GM21717 (cell line): ENCODE results near the gene ESYT2.
A peak's percentile ranks its signal among the peaks of the same experiment; 100 is the strongest.
"Not testable (repeated sequence)": the region's sequence is repeated elsewhere in the genome, so short reads cannot be mapped to it uniquely, and the experiment has no call there.

ENCODE experiments used
- ATAC-seq: cut with Tn5 transposase; IDR thresholded peaks from one replicate; pipeline ENCODE4 v1.9.1; 2021; ENCODE audit warnings: mild to moderate bottlenecking, moderate library complexity; ENCODE audit not compliant: unreplicated experiment

The ESYT2 gene

DNA sequence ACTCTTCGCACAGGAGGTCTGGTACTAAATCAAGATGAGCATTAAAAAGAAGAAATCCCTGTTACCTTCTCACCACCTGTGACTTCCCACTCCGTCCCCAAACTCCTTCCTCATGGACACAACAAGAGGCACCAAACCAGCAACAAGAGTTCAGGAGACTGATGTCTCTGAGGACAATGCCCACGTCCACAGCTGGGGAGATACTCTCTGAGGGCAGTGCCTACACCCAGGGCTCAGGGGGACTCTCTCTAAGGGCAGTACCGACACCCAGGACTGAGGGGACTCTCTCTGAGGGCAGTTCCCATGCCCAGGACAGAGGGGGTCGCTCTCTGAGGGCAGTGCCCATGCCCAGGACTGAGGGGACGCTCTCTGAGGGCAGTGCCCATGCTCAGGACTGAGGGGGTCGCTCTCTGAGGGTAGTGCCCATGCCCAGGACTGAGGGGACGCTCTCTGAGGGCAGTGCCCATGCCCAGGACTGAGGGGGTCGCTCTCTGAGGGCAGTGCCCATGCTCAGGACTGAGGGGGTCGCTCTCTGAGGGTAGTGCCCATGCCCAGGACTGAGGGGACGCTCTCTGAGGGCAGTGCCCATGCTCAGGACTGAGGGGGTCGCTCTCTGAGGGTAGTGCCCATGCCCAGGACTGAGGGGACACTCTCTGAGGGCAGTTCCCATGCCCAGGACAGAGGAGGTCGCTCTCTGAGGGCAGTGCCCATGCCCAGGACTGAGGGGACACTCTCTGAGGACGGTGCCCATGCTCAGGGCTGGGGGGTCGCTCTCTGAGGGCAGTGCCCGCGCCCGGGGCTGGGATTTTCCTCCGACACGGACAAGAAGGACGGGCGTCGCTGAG is 125.4 kb downstream of the ESYT2 start:
- not testable (repeated sequence) for ATAC-seq

DNA sequence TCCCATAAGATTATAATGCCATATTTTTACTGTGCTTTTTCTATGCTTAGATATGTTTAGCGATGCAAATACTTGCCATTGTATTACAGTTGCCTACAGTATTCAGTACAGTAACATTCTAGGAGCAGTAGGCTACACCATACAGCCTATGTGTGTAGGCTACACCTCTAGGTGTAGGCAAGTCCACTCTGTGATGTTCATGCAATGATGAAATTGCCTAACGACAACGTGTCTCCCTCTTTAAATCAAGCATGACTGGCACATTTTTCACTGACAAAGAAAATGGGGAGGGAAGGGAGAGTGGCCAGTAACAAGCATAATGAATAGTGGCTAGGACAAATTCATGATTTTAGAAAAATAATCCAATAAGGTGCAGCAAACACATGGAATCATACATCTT is 126.4 kb downstream of the ESYT2 start:
- no peak for ATAC-seq

DNA sequence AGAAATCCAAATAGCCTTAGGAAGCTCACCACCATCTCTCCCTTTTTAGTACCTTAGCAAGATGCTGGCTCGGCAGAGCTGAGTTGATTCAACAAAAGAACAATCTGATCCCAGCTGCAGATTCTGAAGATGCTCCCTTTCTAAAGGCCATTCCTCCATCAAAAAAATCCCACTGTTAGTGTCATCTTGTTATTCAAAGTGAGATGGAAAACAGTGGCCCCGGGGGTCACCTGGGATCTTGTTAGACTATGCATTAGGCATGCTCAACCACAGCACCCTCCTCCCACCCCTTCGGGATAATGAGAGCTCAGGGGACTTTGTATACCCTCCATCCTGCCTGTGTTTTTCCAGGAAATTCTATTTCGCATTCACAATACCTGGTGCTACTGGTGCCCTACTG is 127.1 kb downstream of the ESYT2 start:
- no peak for ATAC-seq

GRCh38 chr7:158700008-158700407 is 129.3 kb downstream of the ESYT2 start:
- ATAC-seq, result no peak

- ATAC-seq, result no peak
Observed at GRCh38 chr7:158699341-158699740, 130.0 kb downstream of the ESYT2 start.

DNA sequence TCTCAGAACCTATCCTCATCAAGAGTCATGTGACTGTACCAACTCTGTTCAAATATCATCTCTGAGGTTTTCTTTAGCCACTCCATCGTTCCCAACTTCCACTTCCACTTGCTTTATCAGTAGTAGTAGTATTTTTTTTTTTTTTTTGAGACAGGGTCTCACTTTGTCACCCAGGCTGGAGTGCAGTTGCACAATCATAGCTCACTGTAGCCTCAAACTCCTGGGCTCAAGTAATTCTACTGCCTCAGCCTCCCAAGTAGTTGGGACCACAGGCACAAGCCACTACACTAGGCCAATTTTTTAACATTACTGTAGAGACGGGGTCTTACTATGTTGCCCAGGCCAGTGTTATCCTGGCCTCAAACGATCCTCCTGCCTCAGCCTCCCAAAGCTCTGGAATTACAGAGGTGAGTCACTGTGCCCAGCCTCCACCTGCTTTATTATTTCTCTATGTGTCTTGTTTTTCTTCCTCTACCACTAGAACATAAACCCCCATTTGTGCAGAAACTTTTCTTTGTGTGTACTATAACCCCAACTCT is 130.6 kb downstream of the ESYT2 start:
- no peak for ATAC-seq

DNA sequence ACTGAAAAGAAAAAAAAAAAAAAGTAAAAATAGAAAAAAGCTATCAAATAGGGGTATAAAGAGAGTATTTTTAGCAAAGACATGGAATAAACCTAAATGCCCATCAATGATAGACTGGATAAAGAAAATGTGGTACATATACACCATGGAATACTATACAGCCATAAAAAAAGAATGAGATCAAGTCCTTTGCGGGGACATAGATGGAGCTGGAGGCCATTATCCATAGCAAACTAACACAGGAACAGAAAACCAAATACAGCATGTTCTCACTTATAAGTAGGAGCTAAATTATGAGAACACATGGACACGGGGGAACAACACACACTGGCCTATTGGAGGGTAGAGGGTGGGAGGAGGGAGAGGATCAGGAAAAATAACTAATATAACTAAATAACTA is 131.7 kb downstream of the ESYT2 start:
- ATAC-seq, result not testable (repeated sequence)

DNA sequence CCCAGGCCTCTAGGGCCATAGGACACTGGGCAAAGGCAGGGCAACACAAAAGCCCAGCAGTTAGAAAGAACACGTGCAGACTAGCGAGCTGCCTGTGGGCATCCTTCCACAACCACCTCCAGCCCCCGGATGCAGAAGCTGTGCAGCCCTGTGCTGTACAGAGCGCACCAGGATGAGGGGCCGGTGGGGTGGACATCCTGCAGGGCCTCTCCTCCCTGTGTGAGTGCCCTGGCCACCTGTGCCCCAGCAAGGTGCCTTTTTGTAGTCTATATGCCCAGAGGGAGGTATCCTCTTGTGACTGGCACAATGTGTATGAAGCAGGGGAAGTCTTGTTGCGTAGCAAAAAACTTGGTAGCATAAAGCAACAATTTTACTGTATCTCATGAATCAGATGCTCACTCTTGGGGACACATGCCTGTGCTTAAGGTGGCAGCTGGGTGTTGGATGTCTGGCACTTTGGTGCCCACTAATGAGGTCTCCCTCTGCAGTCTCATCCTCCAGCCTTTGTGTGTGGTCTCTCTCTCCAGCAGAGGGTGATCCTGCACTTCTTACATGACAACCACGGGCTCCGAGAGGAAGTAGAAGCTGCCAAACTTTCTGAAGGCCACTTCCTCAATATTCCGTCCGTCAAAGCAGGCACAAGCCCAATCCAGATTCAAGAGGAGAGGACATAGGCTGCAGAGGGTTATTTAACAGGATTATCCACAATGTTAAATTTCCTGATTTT is 133.4 kb downstream of the ESYT2 start:
- ATAC-seq, result peak; percentile 86

GRCh38 chr7:158695056-158695455 is 134.3 kb downstream of the ESYT2 start:
- no peak for ATAC-seq

DNA sequence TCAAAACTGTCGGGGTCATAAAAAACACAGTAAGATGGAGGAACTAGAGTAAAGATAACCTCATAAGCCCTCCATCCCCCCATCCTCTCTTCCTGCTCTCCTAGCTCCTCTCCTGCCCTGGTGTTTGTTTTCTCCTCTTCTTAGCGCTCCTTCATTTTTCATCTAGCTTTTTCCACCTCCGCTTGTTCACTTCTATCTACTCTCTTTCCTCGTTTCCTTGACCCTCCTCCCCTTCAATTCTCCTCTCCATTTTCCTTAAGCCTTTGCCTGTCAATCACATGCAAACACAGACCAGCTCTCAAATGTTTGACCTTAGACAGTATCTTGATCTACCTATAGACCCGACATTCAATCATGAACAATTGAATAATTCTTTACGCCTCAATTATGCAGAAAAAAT is 134.7 kb downstream of the ESYT2 start:
- no peak for ATAC-seq

GRCh38 chr7:158689488-158689887 is 139.8 kb downstream of the ESYT2 start:
- no peak for ATAC-seq

GRCh38 chr7:158687406-158687805 is 141.9 kb downstream of the ESYT2 start:
- ATAC-seq, result no peak

- no peak for ATAC-seq
Observed at GRCh38 chr7:158685693-158686092, 143.6 kb downstream of the ESYT2 start.

- no peak for ATAC-seq
Observed at GRCh38 chr7:158684329-158684728, 145.0 kb downstream of the ESYT2 start.

DNA sequence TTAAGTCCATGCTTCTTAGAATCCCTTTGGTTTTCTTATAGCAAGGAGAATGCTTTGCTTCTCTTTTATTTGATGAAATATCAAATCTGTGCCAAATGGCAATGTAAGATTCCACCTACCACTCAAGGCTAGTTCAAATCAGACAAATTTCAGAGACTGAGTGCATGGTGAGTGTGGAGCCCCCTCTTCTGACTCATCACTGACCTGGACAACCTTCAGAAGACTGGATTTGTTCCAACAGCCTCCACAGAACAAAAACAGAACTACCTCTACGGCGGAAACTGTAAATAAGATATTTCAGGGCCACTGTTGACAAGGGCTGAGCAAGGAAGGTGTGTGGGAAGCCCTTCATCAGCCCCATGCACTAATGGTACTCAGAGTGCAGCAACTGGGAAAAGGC is 145.8 kb downstream of the ESYT2 start:
- no peak for ATAC-seq

- no peak for ATAC-seq
Observed at GRCh38 chr7:158682456-158682855, 146.9 kb downstream of the ESYT2 start.
